LNCAP (cell line): ENCODE results near the gene FAM114A2.

Source experiments
- TF ChIP-seq, protein P1 (sequence below): fragments of 450-650 bp; IDR thresholded peaks from 2 replicates; pipeline ENCODE4 v1.5.1; 2017; ENCODE audit warnings: mild to moderate bottlenecking

The FAM114A2 gene

DNA sequence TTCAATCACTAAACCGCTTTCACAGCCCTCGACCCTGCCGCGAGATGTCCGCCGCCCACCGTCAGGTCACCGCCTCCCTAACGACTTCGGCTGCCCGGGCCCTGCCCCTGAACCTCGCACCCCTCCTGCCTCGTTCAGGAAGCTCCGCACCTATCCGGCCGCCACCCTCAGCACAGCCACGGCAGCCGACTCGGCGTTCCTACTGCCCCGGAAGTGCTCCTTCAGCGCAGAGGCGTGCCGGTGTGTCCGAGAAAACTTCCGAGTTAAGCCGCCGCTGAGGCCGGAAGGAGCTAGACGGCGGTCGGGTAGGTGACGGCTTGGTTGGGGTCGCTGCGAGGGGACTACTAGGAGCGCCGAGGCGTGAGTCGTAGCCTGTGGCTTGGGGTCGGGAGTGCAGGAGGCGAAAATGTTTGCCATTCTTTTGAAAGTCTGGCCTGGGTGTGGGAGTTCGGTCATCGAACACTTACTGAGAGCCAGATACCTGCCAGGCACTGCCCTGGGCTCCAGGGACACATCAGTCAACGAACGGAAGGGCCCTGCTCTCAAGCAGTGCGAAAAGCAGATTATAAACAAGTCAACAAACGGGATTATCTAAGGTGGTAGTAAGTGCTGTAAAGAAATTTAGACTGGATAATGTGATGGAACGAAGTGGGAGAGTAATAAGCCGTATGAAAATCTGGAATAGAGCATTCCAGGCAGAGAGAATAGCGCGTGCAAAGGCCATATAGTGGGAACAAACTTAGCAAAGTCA, at the start of gene FAM114A2, which contains the start of gene MFAP3:
FAM114A2 (minus strand) TSS at position 204 of the 751 bp plus-strand sequence. CDS start 3,957 bp downstream, outside the sequence.
MFAP3 (plus strand) TSS at position 261 of the 751 bp plus-strand sequence. CDS start 10,756 bp downstream, outside the sequence.
- TF ChIP-seq, protein P1, sequence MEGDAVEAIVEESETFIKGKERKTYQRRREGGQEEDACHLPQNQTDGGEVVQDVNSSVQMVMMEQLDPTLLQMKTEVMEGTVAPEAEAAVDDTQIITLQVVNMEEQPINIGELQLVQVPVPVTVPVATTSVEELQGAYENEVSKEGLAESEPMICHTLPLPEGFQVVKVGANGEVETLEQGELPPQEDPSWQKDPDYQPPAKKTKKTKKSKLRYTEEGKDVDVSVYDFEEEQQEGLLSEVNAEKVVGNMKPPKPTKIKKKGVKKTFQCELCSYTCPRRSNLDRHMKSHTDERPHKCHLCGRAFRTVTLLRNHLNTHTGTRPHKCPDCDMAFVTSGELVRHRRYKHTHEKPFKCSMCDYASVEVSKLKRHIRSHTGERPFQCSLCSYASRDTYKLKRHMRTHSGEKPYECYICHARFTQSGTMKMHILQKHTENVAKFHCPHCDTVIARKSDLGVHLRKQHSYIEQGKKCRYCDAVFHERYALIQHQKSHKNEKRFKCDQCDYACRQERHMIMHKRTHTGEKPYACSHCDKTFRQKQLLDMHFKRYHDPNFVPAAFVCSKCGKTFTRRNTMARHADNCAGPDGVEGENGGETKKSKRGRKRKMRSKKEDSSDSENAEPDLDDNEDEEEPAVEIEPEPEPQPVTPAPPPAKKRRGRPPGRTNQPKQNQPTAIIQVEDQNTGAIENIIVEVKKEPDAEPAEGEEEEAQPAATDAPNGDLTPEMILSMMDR, result no peak

DNA sequence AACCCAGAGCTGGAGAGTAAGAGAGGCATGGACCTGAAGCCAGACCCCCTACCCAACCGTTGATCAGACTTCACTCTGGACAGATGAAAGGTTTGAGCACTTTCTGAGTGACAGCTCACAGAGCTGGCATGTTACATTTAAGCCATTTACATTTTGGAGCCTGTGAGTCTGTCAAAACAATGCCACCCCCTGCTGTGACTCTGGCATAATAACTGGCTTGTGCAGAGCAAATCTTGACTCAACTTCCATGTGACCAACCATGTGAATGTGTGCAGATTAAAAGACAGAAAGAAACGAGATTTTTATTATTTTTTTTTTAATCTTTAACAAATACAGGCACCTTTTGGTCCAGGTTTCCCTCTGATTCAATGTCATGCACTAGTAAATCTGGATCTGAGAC, 48.5 kb upstream of the FAM114A2 start:
- TF ChIP-seq, protein P1, result no peak

- TF ChIP-seq, protein P1, result no peak
These were observed 47.9 kb upstream of the FAM114A2 start for GRCh38 chr5:154086641-154087040.

DNA sequence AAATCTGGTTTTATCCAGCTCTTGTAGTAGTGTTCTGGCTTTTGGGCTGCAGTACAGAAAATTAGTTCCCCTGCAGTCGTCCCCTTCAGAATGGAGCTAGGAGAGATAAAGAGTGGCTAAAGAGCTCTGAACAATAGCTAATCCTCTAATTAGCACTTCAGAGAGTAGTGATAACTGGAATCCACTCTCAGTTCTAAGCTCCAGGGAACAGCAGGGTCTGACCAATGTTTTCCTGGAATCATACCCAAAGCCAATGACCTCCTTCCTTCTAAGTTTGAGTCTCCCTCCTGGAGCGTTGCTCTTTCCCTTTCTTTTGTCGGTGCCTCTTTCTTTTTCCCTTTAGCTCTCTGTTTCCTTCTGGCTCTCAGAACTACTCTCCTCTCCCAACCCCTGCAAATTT, 47.4 kb upstream of the FAM114A2 start:
- TF ChIP-seq, protein P1, result no peak

DNA sequence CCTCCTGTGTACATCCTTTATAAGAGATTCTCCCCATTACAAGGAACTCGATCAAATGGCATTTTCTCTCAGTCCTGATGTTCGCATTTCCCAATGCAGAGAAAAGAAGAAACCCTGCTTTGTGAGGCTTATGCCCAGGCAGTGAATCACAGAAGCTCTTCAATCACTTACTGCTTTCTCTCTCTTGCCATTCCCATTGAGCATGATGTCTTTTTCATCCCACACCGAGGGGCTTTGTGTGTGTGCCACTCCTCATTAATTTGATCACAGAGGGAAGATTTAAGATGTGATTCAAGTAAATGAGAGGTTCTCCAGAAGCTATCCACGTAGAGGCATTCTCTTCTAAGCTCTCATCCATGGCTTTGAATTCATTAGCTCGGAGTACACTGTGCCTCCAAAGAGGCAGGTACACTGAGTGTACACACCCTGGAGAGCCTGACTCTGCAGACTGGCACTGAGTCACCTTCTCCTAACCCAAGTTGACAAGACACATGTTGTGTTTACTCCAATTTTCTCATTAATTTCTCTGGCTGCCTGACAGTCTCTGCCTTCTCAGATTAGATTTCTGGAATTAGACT, 45.4 kb upstream of the FAM114A2 start:
- TF ChIP-seq, protein P1, result no peak

- TF ChIP-seq, protein P1, result no peak
These were observed 42.5 kb upstream of the FAM114A2 start for GRCh38 chr5:154081246-154081645.

GRCh38 chr5:154078272-154078671, 39.6 kb upstream of the FAM114A2 start:
- TF ChIP-seq, protein P1, result no peak
